A549 (cell line): ENCODE measurements around the gene DHDH. TPM values are rescaled to one million over a fixed set of nuclear protein-coding genes. Genes with fewer than 3 reads are reported as not detected.

Source experiments
- ATAC-seq, 2 experiments: fragments of 200-7000 bp in 1 of 2; fragments of >200 bp in 1 of 2; cut with Nextera tagmentation in 1 of 2; cut with Tn5 transposase in 1 of 2; 3 replicates each; pipeline versions ENCODE4 v1.8.0 to v1.9.1; 2018 to 2020; ENCODE audit warnings: mild to moderate bottlenecking in 1 of 2, moderate library complexity in 1 of 2
- CTCF ChIA-PET: fragments of 300-600 bp; sonication (Branson Sonifier 250); formaldehyde crosslinking; extraction: SDS; loops from one replicate; lab custom pipeline; 2021; ENCODE audit warnings: antibody characterized with exemption, inconsistent platforms; lab: Yijun Ruan, JAX
- POLR2A ChIA-PET: fragments of 350-600 bp; formaldehyde crosslinking; extraction: SDS; loops from one replicate; lab custom pipeline; 2021; ENCODE audit warnings: antibody characterized with exemption, inconsistent platforms; lab: Yijun Ruan, JAX
- DNase-seq, 2 experiments: peaks; one replicate each; pipeline versions ENCODE4 v3.0.0 to v3.0.0-alpha.2; 2011 to 2016; ENCODE audit warnings: low read depth in 1 of 2, low spot score in 1 of 2
- FAIRE-seq: peaks from 2 replicates; lab custom pipeline; 2011; peaks lifted over from hg19 to GRCh38; lab: Jason Lieb, UNC
- H3K27ac ChIP-seq, 2 experiments: fragments of >200 bp; sonication (Bioruptor Twin); formaldehyde crosslinking; 3 replicates each; pipeline ENCODE4 v1.5.1; 2016 to 2017
- H3K4me1 ChIP-seq: fragments of >200 bp; sonication (Bioruptor Twin); formaldehyde crosslinking; 3 replicates; pipeline ENCODE4 v1.6.1; 2016
- H3K4me2 ChIP-seq: fragments of >200 bp; sonication (Bioruptor Twin); formaldehyde crosslinking; 3 replicates; pipeline ENCODE4 v1.6.1; 2016
- H3K4me3 ChIP-seq: fragments of >200 bp; sonication (Bioruptor Twin); formaldehyde crosslinking; 3 replicates; pipeline ENCODE4 v1.5.1; 2016
- H3K9me3 ChIP-seq: fragments of >200 bp; sonication (Bioruptor Twin); formaldehyde crosslinking; 3 replicates; pipeline ENCODE4 v1.6.1; 2016
- BHLHE40 ChIP-seq: IDR thresholded peaks from 2 replicates; pipeline ENCODE4 v1.6.1; 2012; ENCODE audit warnings: low read depth, low read length, inconsistent platforms
- EHF ChIP-seq: fragments of 250-450 bp; sonication (Bioruptor Pico); IDR thresholded peaks from 2 replicates; pipeline ENCODE4 v1.5.0; 2020; ENCODE audit warnings: mild to moderate bottlenecking
- FOSL2 ChIP-seq, 2 experiments: fragments of 450-650 bp in 1 of 2; fragments of >200 bp in 1 of 2; sonication (Bioruptor Twin) in 1 of 2; formaldehyde crosslinking; IDR thresholded peaks; 2 replicates each; pipeline versions ENCODE4 v1.5.0 to v1.6.1; 2016 to 2020; ENCODE audit warnings: mild to moderate bottlenecking in 1 of 2, moderate library complexity in 1 of 2
- FOXS1 ChIP-seq: fragments of 250-450 bp; sonication (Bioruptor Pico); IDR thresholded peaks from 2 replicates; pipeline ENCODE4 v1.5.0; 2020; ENCODE audit warnings: mild to moderate bottlenecking, moderate library complexity
- GATA3 ChIP-seq: IDR thresholded peaks from 2 replicates; pipeline ENCODE4 v1.6.1; 2012; ENCODE audit warnings: borderline replicate concordance
- HMGXB4 ChIP-seq: fragments of 250-450 bp; sonication (Bioruptor Pico); IDR thresholded peaks from 2 replicates; pipeline ENCODE4 v1.5.0; 2021; ENCODE audit warnings: mild to moderate bottlenecking, moderate library complexity, borderline replicate concordance
- HOXA7 ChIP-seq: fragments of 250-450 bp; sonication (Bioruptor Pico); IDR thresholded peaks from 2 replicates; pipeline ENCODE4 v1.5.0; 2020; ENCODE audit warnings: mild to moderate bottlenecking, moderate library complexity
- HOXB13 ChIP-seq: fragments of 250-450 bp; sonication (Bioruptor Pico); IDR thresholded peaks from 2 replicates; pipeline ENCODE4 v1.5.0; 2020; ENCODE audit warnings: low read depth, mild to moderate bottlenecking, moderate library complexity
- JUN ChIP-seq, 2 experiments: fragments of >200 bp; sonication (Bioruptor Twin); formaldehyde crosslinking; IDR thresholded peaks; 2 replicates in 1 of 2; 3 replicates in 1 of 2; pipeline ENCODE4 v1.6.1; 2016 to 2017
- KDM1A ChIP-seq: fragments of 200-600 bp; sonication (generic); IDR thresholded peaks from 2 replicates; pipeline ENCODE4 v1.6.1; 2016; ENCODE audit warnings: low read depth, mild to moderate bottlenecking
- MYC ChIP-seq: IDR thresholded peaks from 2 replicates; pipeline ENCODE4 v1.6.1; 2012; ENCODE audit warnings: mild to moderate bottlenecking, inconsistent platforms, low read length, improper control_type of control experiment, borderline replicate concordance
- NR3C1 ChIP-seq: fragments of >200 bp; sonication (Bioruptor Twin); formaldehyde crosslinking; IDR thresholded peaks from 3 replicates; pipeline ENCODE4 v1.6.1; 2017
- PBX3 ChIP-seq: IDR thresholded peaks from 2 replicates; pipeline ENCODE4 v1.6.1; 2012
- POLR2A ChIP-seq: IDR thresholded peaks from 2 replicates; pipeline ENCODE4 v1.6.1; 2012; ENCODE audit warnings: mild to moderate bottlenecking, low read length
- POLR2AphosphoS2 ChIP-seq: conservative IDR thresholded peaks from 2 replicates; pipeline ENCODE4 v1.6.1; 2012; ENCODE audit warnings: low read length, improper control_type of control experiment, inconsistent platforms
- RARB ChIP-seq: fragments of 250-450 bp; sonication (Bioruptor Pico); IDR thresholded peaks from 2 replicates; pipeline ENCODE4 v1.8.0; 2021; ENCODE audit warnings: mild to moderate bottlenecking, moderate library complexity
- RCOR1 ChIP-seq: fragments of 150-350 bp; IDR thresholded peaks from 2 replicates; pipeline ENCODE4 v1.6.1; 2014; ENCODE audit warnings: antibody characterized with exemption, low read length, low read depth
- USF2 ChIP-seq: fragments of 450-650 bp; IDR thresholded peaks from 2 replicates; pipeline ENCODE4 v1.6.1; 2014; ENCODE audit warnings: antibody characterized with exemption
- ZNF302 ChIP-seq: fragments of 250-450 bp; sonication (Bioruptor Pico); IDR thresholded peaks from 2 replicates; pipeline ENCODE4 v1.9.0; 2021; ENCODE audit warnings: inconsistent platforms, mild to moderate bottlenecking, moderate library complexity
- ZSCAN20 ChIP-seq: fragments of 250-450 bp; sonication (Bioruptor Pico); IDR thresholded peaks from 2 replicates; pipeline ENCODE4 v1.8.0; 2022; ENCODE audit warnings: mild to moderate bottlenecking, moderate library complexity
- WGBS: methylation state at CpG from one replicate; pipeline ENCODE4 v1.1.6; 2017; ENCODE audit errors: missing lambda C conversion rate; 5-methylcytosine and 5-hydroxymethylcytosine counted together
- polyA plus RNA-seq, 4 experiments: library from polyadenylated mRNA; depleted of rRNA in 3 of 4; stranded (reverse); fragments of >200 nt; fragmentation: RNase III in 1 of 4; extraction: RNeasy Plus Mini Kit Qiagen cat#74134 plus additional on column Dnase treatment in 1 of 4; gene quantifications; 2 replicates in 3 of 4; 3 replicates in 1 of 4; pipeline ENCODE4 v1.2.3, GENCODE V29; 2011 to 2017
- TF ChIP-seq, protein P1 (sequence below): IDR thresholded peaks from 2 replicates; pipeline ENCODE4 v1.6.1; 2012
- TF ChIP-seq, protein P2 (sequence below): fragments of 250-450 bp; sonication (Bioruptor Pico); IDR thresholded peaks from 2 replicates; pipeline ENCODE4 v1.5.0; 2020; ENCODE audit warnings: low read depth, mild to moderate bottlenecking, moderate library complexity
- TF ChIP-seq, protein P3 (sequence below): fragments of 150-350 bp; IDR thresholded peaks from 2 replicates; pipeline ENCODE4 v1.6.1; 2014; ENCODE audit warnings: low read depth, mild to moderate bottlenecking, low read length
- TF ChIP-seq, protein P4 (sequence below): IDR thresholded peaks from 2 replicates; pipeline ENCODE4 v1.6.1; 2012; ENCODE audit warnings: low read depth, borderline replicate concordance

Gene DHDH
- polyA plus RNA-seq, 2 of the 4 experiments (the other 2 are of a cell fraction): 0.78 to 1.2 TPM

- TF ChIP-seq POLR2A (peak; percentile 59), ZNF302 (CRISPR knock-in tag) (peak; percentile 80), RARB (no peak; the same call in 1 of the 2 replicates), NR3C1 (no peak), KDM1A (no peak), JUN (IDR thresholded peaks at IDR 0.05) (peak; percentile 87 to 95), HMGXB4 (peak; percentile 57; the same call in 1 of the 2 replicates), EHF (peak; percentile 45; the same call in 1 of the 2 replicates)
- TF ChIP-seq, protein P1, sequence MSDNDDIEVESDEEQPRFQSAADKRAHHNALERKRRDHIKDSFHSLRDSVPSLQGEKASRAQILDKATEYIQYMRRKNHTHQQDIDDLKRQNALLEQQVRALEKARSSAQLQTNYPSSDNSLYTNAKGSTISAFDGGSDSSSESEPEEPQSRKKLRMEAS: peak; percentile 91
- TF ChIP-seq, protein P2, sequence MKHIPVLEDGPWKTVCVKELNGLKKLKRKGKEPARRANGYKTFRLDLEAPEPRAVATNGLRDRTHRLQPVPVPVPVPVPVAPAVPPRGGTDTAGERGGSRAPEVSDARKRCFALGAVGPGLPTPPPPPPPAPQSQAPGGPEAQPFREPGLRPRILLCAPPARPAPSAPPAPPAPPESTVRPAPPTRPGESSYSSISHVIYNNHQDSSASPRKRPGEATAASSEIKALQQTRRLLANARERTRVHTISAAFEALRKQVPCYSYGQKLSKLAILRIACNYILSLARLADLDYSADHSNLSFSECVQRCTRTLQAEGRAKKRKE (CRISPR knock-in tag): peak; percentile 88
- TF ChIP-seq, all 56 proteins: peak for 21
These were observed 28.7 kb downstream of the DHDH start (continued) for GRCh38 chr19:48962029-48962848.

- WGBS: 0% methylated on average over 1 of the region's 7 CpGs
- CTCF ChIA-PET: interaction anchor here (1.1 to 5.4 kb wide), 3 partner anchors 8 to 175 kb away, joined by 3 to 39 read pairs (median 4); no protein-coding TSS in a partner anchor
- FAIRE-seq: no peak
- TF ChIP-seq POLR2AphosphoS2 (no peak), RCOR1 (no peak), USF2 (no peak), KDM1A (no peak), BHLHE40 (no peak)
- TF ChIP-seq, protein P3, sequence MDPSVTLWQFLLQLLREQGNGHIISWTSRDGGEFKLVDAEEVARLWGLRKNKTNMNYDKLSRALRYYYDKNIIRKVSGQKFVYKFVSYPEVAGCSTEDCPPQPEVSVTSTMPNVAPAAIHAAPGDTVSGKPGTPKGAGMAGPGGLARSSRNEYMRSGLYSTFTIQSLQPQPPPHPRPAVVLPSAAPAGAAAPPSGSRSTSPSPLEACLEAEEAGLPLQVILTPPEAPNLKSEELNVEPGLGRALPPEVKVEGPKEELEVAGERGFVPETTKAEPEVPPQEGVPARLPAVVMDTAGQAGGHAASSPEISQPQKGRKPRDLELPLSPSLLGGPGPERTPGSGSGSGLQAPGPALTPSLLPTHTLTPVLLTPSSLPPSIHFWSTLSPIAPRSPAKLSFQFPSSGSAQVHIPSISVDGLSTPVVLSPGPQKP: no peak
- TF ChIP-seq, all 56 proteins: peak for 0
- POLR2A ChIA-PET: interaction anchor here (1.3 to 1.5 kb wide), 4 partner anchors 37 to 91 kb away, joined by 12 to 18 read pairs (median 14); partner anchors contain the start of genes NUCB1 and PPP1R15A
- peak in 1 of 2 experiments; percentile 1; a peak in 2 of 6 replicates for ATAC-seq
- DNase-seq: peak in 1 of 2 experiments; percentile 50
- Histone ChIP-seq H3K4me3 (peak overlapping the region; percentile 33), H3K4me1 (peaks cover 54% of the 10 kb centered on the region), H3K4me2 (peak overlapping the region; percentile 80), H3K9me3 (no peaks in the 10 kb centered on the region), H3K27ac (peak overlapping the region; percentile 92 to 96)
These were observed 29.3 kb downstream of the DHDH start for GRCh38 chr19:48962849-48963165.

DNA sequence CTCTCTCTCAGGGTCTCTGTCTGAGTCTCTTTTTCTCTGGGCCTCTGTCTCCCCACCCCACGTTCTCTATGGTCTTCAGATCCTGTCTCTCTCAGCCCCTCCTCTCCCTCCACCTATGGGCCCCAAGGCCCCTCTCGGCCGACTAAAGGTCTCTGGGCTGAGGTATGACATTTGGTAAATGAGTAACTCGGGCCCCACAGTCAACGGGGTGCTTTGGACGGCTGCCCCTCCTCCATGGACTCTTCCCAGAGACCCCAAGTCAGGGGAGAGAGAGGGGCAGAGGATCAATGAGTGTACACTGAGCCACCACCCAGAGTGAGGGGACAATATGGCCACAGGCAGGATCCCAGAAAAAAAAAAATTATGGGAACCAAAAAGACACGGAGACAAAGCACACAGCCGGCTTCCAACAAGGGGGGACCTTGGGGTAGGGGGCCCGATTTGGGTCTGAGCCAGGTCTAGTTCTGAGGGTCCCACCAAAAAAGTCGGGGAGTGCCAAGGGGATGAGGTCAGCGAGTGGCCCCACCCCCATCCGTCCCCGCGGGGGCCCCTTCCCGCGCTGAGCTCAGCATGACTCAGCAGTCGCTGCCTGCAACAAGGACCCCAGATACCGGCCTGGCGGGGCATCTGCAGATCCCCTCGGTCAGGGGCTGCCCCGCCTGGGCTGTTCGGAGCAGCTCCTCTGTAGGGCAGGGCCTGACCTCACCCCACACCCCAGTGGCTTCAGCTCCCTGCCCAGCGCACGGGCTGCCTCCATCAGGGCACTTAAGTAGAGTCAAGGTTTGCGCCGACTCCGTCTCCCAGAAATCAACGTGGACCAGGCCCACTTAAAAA is 30.1 kb downstream of the DHDH start:
- ATAC-seq: peak; percentile 5 to 25
- peak; percentile 62 for TF ChIP-seq FOSL2 (IDR thresholded peaks at IDR 0.05)
- peak; percentile 94 for TF ChIP-seq FOSL2 (CRISPR knock-in tag; IDR thresholded peaks at IDR 0.05)
- TF ChIP-seq HOXA7 (CRISPR knock-in tag): peak; percentile 74; the same call in 1 of the 2 replicates
- no peak for TF ChIP-seq MYC
- TF ChIP-seq POLR2A: peak; percentile 35
- TF ChIP-seq, protein P4, sequence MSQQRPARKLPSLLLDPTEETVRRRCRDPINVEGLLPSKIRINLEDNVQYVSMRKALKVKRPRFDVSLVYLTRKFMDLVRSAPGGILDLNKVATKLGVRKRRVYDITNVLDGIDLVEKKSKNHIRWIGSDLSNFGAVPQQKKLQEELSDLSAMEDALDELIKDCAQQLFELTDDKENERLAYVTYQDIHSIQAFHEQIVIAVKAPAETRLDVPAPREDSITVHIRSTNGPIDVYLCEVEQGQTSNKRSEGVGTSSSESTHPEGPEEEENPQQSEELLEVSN: no peak
- peak; percentile 97 for TF ChIP-seq HOXB13 (CRISPR knock-in tag)
- TF ChIP-seq FOXS1 (CRISPR knock-in tag): peak; percentile 79
- peak; percentile 26; the same call in 1 of the 2 replicates for TF ChIP-seq ZSCAN20 (CRISPR knock-in tag)
- TF ChIP-seq GATA3: peak; percentile 30; the same call in 1 of the 2 replicates
- TF ChIP-seq PBX3: peak; percentile 85; the same call in 1 of the 2 replicates

More for the DNA sequence above, 30.1 kb downstream of the DHDH start:
- Histone ChIP-seq H3K4me3 (peak overlapping the region; percentile 33; the same call in 2 of the 3 replicates), H3K4me1 (peaks cover 60% of the 10 kb centered on the region), H3K27ac (peak overlapping the region; percentile 92 to 96), H3K9me3 (no peaks in the 10 kb centered on the region), H3K4me2 (peak overlapping the region; percentile 80)
- FAIRE-seq (peak; percentile 65), DNase-seq (peak; percentile 92)
- 1% methylated on average over 26 of the region's 28 CpGs for WGBS
- ChIA-PET POLR2A (interaction anchor here (0.7 to 9.6 kb wide), 8 partner anchors 9 to 91 kb away, joined by 3 to 175 read pairs (median 7); partner anchors contain the start of genes BAX, NUCB1, PLEKHA4 and PPP1R15A), CTCF (interaction anchor here (1.1 to 18.4 kb wide), 4 partner anchors 10 to 170 kb away, joined by 3 to 332 read pairs (median 4); no protein-coding TSS in a partner anchor)
